Endothelial cell of umbilical vein (primary cell): ENCODE data around the gene SLC22A17. TPM values are rescaled to one million over a fixed set of nuclear protein-coding genes. Genes with fewer than 3 reads are reported as not detected.

ENCODE experiments used
- BruUV-seq: library from RNA; stranded (reverse); fragments of 400-500 nt; replicated peaks from 2 replicates; lab custom pipeline; 2021; lab: Mats Ljungman, UMichigan
- CTCF ChIA-PET: fragments of 300-600, 350-600 bp; sonication (Branson Sonifier 250); formaldehyde crosslinking; loops from one replicate; lab custom pipeline; 2021; ENCODE audit warnings: antibody characterized with exemption, inconsistent platforms; lab: Charles Lee
- POLR2A ChIA-PET: fragments of 300-600, 350-600 bp; sonication (Branson Sonifier 250); formaldehyde crosslinking; loops from one replicate; lab custom pipeline; 2021; ENCODE audit warnings: antibody characterized with exemption, inconsistent platforms; lab: Charles Lee
- DNase-seq: peaks from one replicate; pipeline ENCODE4 v3.0.0-alpha.2; 2011; ENCODE audit warnings: low read depth, low spot score
- FAIRE-seq: peaks from 2 replicates; lab custom pipeline; 2011; peaks lifted over from hg19 to GRCh38; lab: Jason Lieb, UNC
- H2AFZ ChIP-seq: 2 replicates; pipeline ENCODE4 v1.6.0; 2012; ENCODE audit warnings: low read depth, low read length, control low read depth, inconsistent platforms
- H3K27ac ChIP-seq: 2 replicates; pipeline ENCODE4 v1.5.1; 2011; ENCODE audit warnings: low read depth, mild to moderate bottlenecking, control low read depth, low read length, moderate library complexity; ENCODE audit not compliant: insufficient read depth
- H3K27me3 ChIP-seq, 2 experiments: 2 replicates each; pipeline versions ENCODE4 v1.6.0 to v1.6.1; 2011; ENCODE audit warnings: low read length in 2 of 2, mixed read lengths in 1 of 2; ENCODE audit not compliant: control insufficient read depth in 2 of 2, insufficient read depth in 2 of 2
- H3K36me3 ChIP-seq, 2 experiments: 2 replicates in 1 of 2; 3 replicates in 1 of 2; pipeline ENCODE4 v1.5.1; 2011; ENCODE audit warnings: low read length in 2 of 2, mild to moderate bottlenecking in 1 of 2, moderate library complexity in 1 of 2; ENCODE audit not compliant: control insufficient read depth in 2 of 2, insufficient read depth in 2 of 2; ENCODE audit errors: extremely low read depth in 1 of 2
- H3K4me1 ChIP-seq: 3 replicates; pipeline ENCODE4 v1.5.1; 2011; ENCODE audit warnings: mild to moderate bottlenecking, low read length; ENCODE audit not compliant: control insufficient read depth, insufficient read depth; ENCODE audit errors: extremely low read depth
- H3K4me2 ChIP-seq: 2 replicates; pipeline ENCODE4 v1.6.1; 2011; ENCODE audit warnings: low read length, control low read depth, mixed read lengths; ENCODE audit not compliant: insufficient read depth
- H3K4me3 ChIP-seq, 3 experiments: fragments of 200-600 bp in 1 of 3; sonication (generic), shearing (Covaris generic) in 1 of 3; replicated peaks in 1 of 3; 2 replicates each; pipeline ENCODE4 v1.5.1; 2011 to 2016; ENCODE audit warnings: control low read depth in 3 of 3, low read length in 3 of 3, mild to moderate bottlenecking in 2 of 3, inconsistent platforms in 1 of 3, low read depth in 1 of 3, moderate library complexity in 1 of 3; ENCODE audit not compliant: insufficient read depth in 1 of 3
- H3K79me2 ChIP-seq: 2 replicates; pipeline ENCODE4 v1.6.0; 2012; ENCODE audit warnings: low read length, inconsistent platforms; ENCODE audit not compliant: control insufficient read depth, insufficient read depth
- H3K9ac ChIP-seq: replicated peaks from 2 replicates; pipeline ENCODE3; 2011; ENCODE audit warnings: low read length, control low read depth; ENCODE audit not compliant: insufficient read depth; ENCODE audit errors: extremely low read depth
- H3K9me1 ChIP-seq: replicated peaks from 3 replicates; pipeline ENCODE4 v1.6.0; 2011; ENCODE audit warnings: mild to moderate bottlenecking, low read length; ENCODE audit not compliant: control insufficient read depth, insufficient read depth; ENCODE audit errors: extremely low read depth
- H3K9me3 ChIP-seq: replicated peaks from 2 replicates; pipeline ENCODE4 v1.5.1; 2012; ENCODE audit warnings: low read length, inconsistent platforms; ENCODE audit not compliant: control insufficient read depth, insufficient read depth
- H4K20me1 ChIP-seq: replicated peaks from 2 replicates; pipeline ENCODE3; 2011; ENCODE audit warnings: mild to moderate bottlenecking, low read length; ENCODE audit not compliant: control insufficient read depth, insufficient read depth; ENCODE audit errors: extremely low read depth
- EZH2 ChIP-seq: IDR thresholded peaks from 2 replicates; pipeline ENCODE4 v1.6.1; 2012; ENCODE audit warnings: borderline replicate concordance, low read depth, mild to moderate bottlenecking, moderate library complexity, low read length, inconsistent platforms; ENCODE audit not compliant: severe bottlenecking
- GATA2 ChIP-seq: IDR thresholded peaks from 2 replicates; pipeline ENCODE4 v1.7.0; 2011; ENCODE audit warnings: low read depth, mild to moderate bottlenecking, moderate library complexity, mixed read lengths, low read length; ENCODE audit not compliant: insufficient read length, insufficient read depth
- JUN ChIP-seq: IDR thresholded peaks from 2 replicates; pipeline ENCODE4 v1.6.1; 2011; ENCODE audit warnings: borderline replicate concordance, low read depth; ENCODE audit not compliant: insufficient read length, insufficient read depth
- MYC ChIP-seq: IDR thresholded peaks from one replicate; pipeline ENCODE4 v1.6.1; 2011; ENCODE audit warnings: mild to moderate bottlenecking, low read depth, low read length
- POLR2AphosphoS5 ChIP-seq: IDR thresholded peaks from 2 replicates; pipeline ENCODE4 v1.6.1; 2012; ENCODE audit warnings: low read depth, mild to moderate bottlenecking, control low read depth, low read length, moderate library complexity; ENCODE audit not compliant: insufficient read depth
- dilution Hi-C: fragments of 300-500 bp; cut with MboI; formaldehyde crosslinking; loops from one replicate; pipeline ENCODE4 v1.15.0; 2019; ENCODE audit warnings: low sequenced_read_pairs; ENCODE audit not compliant: extremely low pct_ligation_motif_present
- intact Hi-C: fragments of 100-400 bp; cut with micrococcal nuclease; formaldehyde crosslinking; loops from one replicate; pipeline ENCODE4 v1.10.0; 2022
- polyA plus RNA-seq, 4 experiments: library from polyadenylated mRNA; depleted of rRNA in 3 of 4; stranded (reverse) in 3 of 4; unstranded in 1 of 4; fragments of >200 nt; gene quantifications; 2 replicates each; pipeline versions ENCODE4 v1.2.1 to v1.2.3, GENCODE V29; 2011 to 2012; ENCODE audit warnings: missing spikeins in 1 of 4
- total RNA-seq: library from RNA; stranded (reverse); gene quantifications from 2 replicates; pipeline ENCODE4 v1.2.3, GENCODE V29; 2021
- TF ChIP-seq, protein P1 (sequence below), 2 donors: IDR thresholded peaks; 1 replicate in 1 of 2; 2 replicates in 1 of 2; pipeline ENCODE4 v1.5.1; 2011; ENCODE audit warnings: low read length in 2 of 2, mild to moderate bottlenecking in 2 of 2, moderate library complexity in 2 of 2, control low read depth in 1 of 2, inconsistent platforms in 1 of 2, low read depth in 1 of 2; ENCODE audit not compliant: insufficient read depth in 1 of 2; ENCODE audit errors: extremely low read depth in 1 of 2
- TF ChIP-seq, protein P2 (sequence below): IDR thresholded peaks from 2 replicates; pipeline ENCODE4 v1.6.1; 2011; ENCODE audit not compliant: insufficient read depth, insufficient read length

Gene SLC22A17
- total and polyA plus RNA-seq, 2 donors (not counting 3 experiments of a cell fraction or from before 2014, with no cell fraction given): 2.9 to 4.6 TPM

- no peak overlapping the region for H3K4me3 ChIP-seq
- H3K4me1 ChIP-seq: peaks cover 10% of the 10 kb centered on the region
- no peaks in the 10 kb centered on the region for H3K9me3 ChIP-seq
- FAIRE-seq (no peak), DNase-seq (no peak)
- no peaks in the 10 kb centered on the region for H3K36me3 ChIP-seq
- peaks cover 6% of the 10 kb centered on the region in 2 experiments for H3K27me3 ChIP-seq
- no peak overlapping the region for H2AFZ ChIP-seq
- H3K4me2 ChIP-seq: no peak overlapping the region
- no TSS peak for BruUV-seq
- intact Hi-C loops: no loop called here
- TF ChIP-seq MYC (no peak), GATA2 (no peak), EZH2 (no peak), JUN (no peak), POLR2AphosphoS5 (no peak)
- TF ChIP-seq, protein P1, sequence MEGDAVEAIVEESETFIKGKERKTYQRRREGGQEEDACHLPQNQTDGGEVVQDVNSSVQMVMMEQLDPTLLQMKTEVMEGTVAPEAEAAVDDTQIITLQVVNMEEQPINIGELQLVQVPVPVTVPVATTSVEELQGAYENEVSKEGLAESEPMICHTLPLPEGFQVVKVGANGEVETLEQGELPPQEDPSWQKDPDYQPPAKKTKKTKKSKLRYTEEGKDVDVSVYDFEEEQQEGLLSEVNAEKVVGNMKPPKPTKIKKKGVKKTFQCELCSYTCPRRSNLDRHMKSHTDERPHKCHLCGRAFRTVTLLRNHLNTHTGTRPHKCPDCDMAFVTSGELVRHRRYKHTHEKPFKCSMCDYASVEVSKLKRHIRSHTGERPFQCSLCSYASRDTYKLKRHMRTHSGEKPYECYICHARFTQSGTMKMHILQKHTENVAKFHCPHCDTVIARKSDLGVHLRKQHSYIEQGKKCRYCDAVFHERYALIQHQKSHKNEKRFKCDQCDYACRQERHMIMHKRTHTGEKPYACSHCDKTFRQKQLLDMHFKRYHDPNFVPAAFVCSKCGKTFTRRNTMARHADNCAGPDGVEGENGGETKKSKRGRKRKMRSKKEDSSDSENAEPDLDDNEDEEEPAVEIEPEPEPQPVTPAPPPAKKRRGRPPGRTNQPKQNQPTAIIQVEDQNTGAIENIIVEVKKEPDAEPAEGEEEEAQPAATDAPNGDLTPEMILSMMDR (IDR thresholded peaks at IDR 0.05; ENCODE audit: extremely low read depth in 1 of 2, insufficient read depth in 1 of 2, low read depth in 1 of 2, low read length in 2 of 2): no peak
- TF ChIP-seq, protein P2, sequence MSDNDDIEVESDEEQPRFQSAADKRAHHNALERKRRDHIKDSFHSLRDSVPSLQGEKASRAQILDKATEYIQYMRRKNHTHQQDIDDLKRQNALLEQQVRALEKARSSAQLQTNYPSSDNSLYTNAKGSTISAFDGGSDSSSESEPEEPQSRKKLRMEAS: no peak
- POLR2A ChIA-PET: no interaction called here
- CTCF ChIA-PET: interaction anchor here (0.6 to 2.5 kb wide), 4 partner anchors 24 to 177 kb away, joined by 3 to 20 read pairs (median 4); partner anchors contain the start of gene PABPN1
- H3K79me2 ChIP-seq: no peaks in the 10 kb centered on the region
- dilution Hi-C loops: no loop called here
- no peak overlapping the region for H3K9ac ChIP-seq
- H3K27ac ChIP-seq: no peak overlapping the region
- H3K9me1 ChIP-seq: no peaks in the 10 kb centered on the region
- H4K20me1 ChIP-seq: no peaks in the 10 kb centered on the region
These were observed 54.9 kb downstream of the SLC22A17 start for GRCh38 chr14:23297611-23298277.
